Superior temporal gyrus (tissue), 1 donor: Measurements from ENCODE around the gene CCDC78.
"Not testable (repeated sequence)": the region's sequence is repeated elsewhere in the genome, so short reads cannot be mapped to it uniquely, and the experiment has no call there.

Experiments used
- DNase-seq: peaks from one replicate; pipeline ENCODE4 v3.0.0-alpha.2; 2016; ENCODE audit errors: extremely low spot score

The CCDC78 gene

DNA sequence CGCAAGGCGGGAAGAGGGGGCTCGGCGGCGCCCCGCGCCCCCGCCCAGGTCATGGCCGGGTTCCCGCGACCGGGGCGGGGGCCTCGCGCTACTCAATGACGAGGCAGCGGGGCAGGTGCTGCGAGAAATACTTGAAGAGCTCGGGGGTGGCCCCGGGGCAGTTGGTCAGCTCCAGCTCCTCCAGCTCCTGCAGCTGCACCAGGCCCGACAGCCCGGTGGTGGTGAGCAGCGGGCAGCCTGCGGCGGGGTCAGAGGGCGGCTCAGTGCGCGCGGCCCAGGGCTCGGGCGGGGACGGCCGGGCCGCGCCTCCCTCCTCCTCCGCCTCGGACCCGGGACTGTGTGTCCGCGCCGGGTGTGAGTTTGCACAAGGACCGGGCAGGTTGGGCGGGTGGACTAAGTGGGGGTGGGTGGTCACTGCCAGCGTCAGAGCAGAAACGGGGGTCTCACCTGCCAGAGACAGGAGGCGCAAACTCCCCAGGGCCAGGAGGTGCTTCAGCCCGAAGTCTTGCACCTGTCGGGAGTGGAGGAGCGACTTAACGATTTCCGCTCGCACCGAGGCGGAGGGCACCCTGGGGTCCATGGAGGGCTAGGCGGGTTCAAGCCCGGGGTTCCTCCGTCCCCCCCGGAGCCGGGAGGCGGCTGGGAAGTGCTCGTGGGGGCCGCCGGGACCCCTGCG lies 31.9 kb downstream of the CCDC78 start:
- DNase-seq = no peak

DNA sequence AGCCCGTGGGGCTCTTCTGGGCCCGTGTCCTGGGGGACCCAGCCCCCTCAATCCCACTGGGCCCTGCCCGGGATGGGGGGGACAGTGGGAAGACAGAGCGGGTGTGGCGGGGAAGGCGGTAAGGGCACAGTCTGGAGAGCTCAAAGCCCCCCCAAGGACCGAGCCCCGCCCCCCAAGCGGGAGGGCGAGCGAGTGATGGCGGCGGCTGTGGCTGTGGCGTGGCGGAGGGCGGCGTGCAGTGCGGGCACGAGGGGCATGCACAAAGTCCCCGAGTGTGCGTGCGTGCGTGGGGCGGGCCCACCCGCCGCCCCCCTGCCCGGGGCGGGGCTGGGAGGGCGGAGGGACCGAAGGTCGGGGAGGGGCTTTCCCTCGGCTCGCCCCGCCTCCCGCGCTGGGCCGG lies 32.5 kb downstream of the CCDC78 start:
- DNase-seq = no peak

DNA sequence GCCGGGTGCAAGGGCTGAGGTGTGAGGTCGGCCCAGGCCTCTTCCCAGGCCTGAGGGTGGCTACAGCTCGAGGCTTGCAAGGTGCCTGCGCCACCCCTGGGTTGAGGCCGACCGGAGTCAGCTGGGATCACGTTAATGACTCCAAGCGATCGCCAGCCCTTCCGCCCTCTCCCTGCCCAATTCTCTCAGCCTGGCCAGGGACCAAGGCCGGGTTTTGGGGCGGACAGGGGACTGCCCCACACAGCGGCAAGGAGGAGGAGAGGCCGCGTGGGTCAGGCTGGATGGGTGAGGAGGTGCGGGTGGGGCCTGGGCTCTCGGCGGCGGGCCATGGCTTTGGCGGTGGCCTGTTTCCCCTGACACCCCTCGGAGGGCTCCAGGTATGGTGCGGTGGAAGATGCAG lies 32.9 kb downstream of the CCDC78 start:
- no peak for DNase-seq

DNA sequence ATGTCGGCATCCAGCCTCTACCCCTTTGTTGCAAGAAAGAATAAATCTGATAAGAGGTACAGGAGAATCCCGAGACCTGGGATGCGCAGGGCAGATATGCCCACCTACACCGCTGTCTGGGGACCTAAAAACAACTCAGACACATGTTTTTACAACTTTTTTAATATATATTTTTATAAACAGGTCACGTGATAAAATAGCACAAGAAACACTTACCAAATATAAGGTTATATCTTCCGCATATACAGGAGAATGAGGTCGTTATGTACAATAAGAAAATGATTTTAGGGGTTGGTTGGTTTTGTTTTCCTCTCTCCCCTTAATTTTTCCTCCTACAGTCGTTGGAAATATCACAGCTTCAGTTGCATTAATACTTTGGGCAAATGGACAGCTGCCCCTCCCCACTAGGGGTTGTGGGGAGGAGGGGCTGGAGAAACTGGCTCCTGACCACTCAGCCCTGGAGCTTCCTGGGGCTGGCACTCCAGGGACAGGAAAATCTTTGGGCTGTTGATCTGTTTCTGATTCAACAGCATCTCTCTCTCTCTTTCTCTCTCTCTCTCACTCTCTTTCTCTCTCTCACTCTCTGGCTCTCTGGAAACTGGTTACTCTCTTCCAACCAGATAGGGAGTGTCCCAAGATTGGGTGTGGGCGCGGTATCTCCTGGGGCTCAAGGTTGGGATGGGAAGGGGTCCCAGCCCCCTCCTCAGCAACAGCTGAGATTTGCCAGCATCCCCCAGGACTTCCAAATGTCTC lies 33.7 kb downstream of the CCDC78 start:
- no peak for DNase-seq

DNA sequence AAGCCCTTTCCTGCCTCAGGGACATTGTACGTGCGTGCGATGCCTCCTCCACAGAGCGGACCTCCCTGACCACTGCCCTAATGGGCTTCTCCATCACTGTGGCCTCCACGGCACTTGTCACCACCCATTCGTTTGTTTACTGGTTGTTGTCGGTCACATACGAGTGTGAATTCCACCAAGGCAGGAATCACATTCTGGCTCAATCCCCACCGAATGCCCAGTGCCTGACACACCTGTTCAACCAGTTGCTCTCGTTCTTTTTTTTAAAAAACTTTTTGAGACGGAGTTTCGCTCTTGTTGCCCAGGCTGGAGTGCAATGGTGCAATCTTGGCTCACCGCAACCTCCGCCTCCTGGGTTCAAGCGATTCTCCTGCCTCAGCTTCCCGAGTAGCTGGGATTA lies 35.0 kb downstream of the CCDC78 start:
- DNase-seq = not testable (repeated sequence)

DNA sequence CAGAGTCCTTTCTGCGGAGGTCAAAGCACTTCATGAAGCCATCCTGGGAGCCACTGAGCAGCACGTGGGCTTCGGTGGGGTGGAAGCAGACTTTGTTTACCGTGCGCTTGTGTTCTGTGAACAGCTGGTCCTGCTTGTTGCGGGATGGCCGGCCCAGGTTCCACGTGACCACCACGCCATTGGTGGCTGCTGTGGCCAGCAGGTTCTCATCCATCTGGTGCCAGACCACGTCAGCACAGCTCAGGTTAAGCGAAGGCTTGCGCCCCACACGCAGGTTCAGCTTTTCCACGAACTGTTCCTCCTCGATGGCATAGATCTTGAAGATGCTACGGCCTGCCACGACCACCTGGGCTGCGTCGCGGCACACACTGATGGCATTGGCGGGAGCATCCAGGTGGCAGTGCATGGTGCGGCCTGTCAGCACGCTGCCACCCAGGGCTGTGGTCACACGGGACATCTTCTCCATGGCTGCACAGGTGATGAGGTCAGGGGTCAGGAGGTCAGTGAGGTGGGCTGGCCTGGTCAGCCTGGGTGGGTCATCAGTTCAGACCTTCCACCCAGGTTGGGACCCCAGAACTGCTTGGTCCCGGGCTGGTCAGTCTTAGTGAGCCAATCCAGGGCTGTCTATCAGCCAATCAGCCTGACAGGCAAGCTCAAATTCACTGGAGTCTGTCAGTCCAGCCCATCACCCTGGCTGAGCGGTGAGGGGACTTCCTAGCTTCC lies 36.9 kb downstream of the CCDC78 start:
- DNase-seq = no peak

DNA sequence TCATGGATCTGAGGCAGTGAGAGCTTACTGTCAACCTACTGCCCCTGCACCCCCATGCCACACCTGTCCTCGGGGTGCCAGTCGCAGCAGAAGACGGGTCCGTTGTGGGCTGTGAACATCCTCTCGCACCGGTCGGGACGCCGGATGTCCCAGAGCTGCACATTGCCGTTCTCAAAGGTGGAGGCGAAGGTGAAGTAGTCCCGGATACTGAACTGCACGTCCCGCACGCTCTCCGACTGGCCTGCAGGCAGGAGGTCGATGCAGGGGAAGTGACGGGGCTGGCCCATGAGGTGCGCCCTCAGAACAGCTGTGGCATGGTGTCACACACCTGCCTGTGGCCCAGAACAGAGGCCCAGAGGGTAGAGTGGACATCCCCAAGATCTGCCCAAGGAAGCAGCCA lies 38.7 kb downstream of the CCDC78 start:
- no peak for DNase-seq

DNA sequence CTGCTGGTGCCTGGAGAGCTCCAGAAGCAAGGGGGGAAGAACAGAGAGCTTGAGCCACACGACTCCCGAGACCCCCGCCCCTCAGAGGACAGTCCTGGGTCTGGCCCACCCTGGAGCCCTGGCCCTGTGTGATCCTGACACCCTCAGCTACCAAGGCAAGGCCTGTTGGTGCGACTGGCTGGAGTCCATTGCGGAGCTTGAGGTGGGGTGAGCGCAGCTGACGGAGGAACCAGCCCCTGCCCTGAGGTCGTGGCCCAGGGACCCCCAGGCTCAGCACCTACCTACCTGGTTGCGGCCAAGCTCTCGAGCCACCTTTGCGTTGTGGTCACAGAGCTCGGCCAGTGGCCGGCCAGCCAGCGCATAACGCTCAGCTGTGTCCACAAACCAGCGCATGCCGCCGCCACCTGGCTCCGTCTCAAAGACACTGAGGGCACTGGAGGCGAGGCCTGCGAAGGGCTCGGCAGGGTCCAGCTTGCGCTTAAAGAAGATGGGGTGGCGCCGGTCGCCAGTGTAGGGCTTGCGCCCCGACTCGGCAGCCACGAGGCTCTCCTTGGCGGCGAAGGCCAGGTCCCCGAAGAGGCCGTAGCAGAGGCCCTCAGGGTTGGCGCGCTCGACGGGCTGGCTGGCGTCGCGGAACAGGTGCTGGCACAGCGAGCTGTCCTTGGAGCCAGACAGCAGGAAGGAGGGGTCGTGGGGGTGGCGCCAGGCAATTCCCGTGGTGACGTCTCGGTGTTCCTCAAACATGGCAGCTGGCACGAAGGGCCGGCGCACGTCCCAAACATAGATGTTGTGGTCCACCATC lies 39.6 kb downstream of the CCDC78 start:
- no peak for DNase-seq

DNA sequence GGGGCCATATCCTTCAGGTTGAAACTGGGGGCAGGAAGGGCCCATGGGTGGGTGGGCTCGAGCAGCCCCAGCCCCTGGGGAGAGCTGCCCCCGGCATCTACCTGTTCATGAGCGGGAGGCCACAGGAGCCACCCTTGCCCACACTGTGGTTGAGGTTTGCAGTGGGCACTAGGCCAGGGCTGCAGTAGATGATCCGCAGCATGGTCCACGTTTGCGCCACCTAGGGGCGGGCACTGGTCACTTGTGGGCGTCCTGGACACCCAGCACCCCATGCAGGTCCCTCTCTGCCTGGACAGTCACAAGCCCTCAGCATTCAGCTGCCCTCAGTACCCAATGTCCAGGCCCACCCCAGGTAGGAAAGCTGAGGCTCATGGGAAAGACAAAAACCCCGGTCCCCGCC lies 40.3 kb downstream of the CCDC78 start:
- DNase-seq = no peak

DNA sequence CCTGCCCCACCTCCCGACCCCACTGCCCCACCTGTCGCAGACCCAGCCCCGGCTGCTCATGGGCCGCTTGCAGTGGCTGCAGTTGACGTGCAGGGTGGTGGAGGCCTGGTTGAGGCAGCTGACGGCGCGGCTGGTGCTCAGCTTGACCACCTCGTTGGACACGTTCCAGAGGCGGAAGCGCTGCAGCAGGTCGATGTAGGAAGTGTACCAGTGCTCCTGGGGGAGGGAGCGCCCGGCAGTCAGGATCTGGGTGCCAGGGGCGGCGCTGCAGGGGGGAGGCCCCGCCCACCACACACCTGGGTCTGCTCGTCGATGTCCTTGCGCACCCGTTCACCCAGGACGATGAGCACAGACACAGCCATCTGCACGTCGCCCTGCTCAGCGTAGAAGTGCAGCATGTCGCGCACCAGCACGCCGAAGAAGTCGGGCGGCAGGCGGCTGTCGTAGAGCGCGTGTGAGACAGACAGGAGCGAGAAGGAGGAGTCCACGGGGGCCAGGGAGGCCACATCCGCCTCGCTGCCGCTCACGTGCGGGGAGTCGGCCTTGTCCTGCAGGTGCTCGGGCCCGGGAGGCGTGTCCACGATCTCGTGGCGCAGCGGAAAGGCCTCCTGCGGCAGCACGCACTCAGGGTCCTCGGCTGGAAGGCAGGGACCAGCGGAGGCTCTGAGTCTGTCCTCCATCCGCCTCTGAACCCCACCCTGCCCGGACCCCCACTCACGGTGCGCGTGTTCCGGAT lies 41.1 kb downstream of the CCDC78 start:
- no peak for DNase-seq

DNA sequence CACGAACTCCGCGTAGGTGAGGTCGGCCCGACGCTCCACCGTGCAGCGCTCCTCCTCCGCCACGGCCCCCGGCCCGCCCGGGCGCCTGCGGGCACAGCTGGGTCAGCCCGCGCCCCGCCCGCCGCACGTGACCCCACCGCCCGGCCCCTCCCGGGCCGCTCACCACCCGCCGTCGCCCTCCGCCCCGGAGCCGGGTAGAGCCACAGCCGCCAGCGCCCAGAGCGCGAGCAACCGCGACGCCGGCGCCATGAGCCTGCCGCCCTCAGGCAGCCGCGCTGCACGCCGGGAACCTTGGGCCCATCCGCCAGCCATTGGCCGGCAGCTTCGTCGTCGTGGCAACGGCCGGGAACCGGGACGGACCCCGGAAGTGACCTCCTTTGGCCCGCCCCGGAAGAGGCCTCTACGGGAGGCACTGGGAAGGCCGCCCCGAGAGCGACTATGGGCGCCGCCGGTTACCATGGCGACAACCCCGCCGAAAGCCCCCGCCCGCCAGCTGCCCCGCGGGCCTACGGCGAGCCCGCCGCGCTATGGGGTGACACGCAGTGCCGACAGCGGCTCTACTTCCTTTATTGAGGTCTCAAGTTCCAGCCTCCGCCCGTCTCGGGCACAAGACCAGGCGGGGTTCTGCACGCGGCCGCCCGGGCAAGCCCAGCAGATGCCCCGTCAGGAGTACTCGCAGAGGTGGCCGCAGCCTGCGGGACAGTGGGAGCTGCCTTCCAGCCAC lies 42.0 kb downstream of the CCDC78 start, which contains the start of gene JMJD8:
TSS of gene JMJD8 (minus strand) at position 264 of the 724 bp plus-strand sequence. CDS start at position 249, 15 bp downstream.
- DNase-seq = peak; percentile 97

DNA sequence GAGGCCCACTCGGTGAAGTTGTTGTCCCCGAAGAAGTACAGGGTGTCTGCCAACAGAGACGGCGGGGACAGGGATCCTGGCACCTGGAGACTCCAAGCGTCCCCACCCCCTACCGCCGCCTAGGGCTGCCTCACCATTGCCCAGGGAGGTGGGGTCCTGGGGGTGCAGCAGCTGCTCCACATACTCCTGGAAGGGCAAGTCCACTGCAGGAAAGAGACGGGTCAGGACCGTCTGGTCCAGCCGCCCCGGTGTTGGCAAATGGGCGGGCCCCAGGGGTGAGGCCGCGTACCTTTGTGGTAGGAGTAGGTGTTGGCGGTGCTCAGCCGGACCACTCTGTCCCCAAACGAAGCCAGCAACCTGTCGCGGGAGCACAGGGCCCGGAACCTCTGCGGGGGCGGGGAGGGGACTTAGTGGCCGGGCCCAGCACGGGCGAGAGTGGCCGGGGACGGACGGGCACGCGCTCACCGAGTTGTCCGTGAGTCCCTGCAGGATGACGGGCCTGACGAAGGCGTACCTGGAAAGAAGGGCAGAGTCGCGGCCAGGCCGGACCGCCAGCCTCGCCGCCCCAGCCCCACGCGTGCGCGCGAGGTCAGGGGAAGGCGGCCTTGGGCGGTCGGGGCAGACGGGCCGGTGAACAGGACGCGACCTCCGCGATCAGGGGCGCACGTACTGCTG lies 42.7 kb downstream of the CCDC78 start:
- no peak for DNase-seq

DNA sequence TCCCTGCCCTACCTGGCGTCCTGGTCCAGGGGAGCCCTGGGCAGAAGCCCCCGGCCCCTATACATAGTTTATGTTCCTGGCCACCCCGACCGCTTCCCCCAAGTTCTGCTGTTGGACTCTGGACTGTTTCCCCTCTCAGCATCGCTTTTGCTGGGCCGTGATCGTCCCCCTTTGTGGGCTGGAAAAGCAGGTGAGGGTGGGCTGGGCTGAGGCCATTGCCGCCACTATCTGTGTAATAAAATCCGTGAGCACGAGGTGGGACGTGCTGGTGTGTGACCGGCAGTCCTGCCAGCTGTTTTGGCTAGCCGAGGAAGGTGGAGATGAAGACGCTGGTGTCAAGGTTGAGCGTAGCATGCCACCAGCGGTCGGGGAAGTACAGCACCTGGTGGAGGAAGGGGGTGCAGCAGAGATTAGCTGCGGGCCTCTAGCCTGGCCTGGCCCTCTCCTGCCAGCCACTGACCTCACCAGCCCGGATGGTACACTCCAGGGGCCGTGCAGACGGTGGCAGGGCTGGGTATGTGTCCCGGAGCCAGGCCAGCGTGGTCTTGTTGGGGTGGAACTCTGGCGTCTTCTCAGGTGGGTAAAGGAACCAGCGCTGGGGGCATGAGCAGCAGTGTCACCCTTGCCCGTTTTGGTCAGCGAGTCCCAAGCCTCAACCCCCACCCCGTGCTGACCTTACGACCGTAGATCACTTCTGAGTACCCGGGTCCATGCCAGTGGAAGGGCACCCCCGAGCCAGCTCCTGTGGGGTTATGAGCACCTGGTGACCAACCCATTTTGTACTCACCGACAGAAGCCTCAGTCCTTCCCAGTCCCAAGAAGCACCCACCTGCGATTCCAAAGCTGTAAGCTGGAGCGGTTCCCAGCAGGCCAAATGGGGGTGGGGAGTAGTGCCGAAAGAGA lies 43.5 kb downstream of the CCDC78 start:
- no peak for DNase-seq

DNA sequence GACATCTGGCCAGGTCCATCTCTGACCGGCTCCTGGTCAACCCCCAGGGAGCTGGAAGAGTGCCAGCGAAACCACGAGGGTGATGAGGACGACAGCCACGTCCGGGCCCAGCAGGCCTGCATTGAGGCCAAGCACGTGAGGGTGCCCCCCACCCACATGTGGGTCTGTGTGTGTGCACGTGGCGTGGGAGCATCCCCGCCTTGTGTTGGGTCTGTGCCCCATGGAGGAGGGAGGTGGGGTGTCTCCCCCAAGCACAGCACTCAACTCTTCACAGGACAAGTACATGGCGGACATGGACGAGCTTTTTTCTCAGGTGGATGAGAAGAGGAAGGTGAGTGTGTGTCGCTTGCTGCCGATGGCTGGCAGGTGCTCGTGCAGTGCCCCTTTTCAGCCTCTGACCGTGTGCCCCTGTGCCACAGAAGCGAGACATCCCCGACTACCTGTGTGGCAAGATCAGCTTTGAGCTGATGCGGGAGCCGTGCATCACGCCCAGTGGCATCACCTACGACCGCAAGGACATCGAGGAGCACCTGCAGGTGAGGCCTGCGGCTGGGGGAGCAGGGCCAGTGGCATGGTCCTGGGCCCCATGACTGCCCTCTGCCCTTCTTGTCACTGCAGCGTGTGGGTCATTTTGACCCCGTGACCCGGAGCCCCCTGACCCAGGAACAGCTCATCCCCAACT lies 44.4 kb downstream of the CCDC78 start:
- DNase-seq = no peak

DNA sequence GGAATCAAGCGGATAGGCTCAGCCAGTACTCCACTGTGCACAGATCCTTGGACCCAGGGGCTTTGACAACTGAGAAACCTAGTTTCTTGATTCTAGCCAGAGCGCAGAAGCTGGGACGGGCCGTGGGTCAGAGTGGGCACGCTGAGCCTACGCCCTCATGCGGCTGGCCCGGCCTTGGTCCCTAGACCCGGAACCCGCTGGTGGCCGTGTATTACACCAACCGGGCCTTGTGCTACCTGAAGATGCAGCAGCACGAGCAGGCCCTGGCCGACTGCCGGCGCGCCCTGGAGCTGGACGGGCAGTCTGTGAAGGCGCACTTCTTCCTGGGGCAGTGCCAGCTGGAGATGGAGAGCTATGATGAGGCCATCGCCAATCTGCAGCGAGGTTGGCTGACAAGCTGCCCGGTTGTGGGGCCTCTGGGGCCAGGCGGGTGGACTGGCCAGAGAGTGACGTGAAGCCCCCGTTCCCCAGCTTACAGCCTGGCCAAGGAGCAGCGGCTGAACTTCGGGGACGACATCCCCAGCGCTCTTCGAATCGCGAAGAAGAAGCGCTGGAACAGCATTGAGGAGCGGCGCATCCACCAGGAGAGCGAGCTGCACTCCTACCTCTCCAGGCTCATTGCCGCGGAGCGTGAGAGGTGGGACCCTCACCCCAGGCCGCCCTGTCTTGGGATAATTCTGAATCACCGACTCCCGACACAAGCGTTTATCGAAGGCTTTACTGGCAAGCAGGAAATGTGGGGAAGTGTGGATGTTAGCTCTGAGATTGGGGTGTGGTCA lies 45.1 kb downstream of the CCDC78 start:
- DNase-seq = no peak

DNA sequence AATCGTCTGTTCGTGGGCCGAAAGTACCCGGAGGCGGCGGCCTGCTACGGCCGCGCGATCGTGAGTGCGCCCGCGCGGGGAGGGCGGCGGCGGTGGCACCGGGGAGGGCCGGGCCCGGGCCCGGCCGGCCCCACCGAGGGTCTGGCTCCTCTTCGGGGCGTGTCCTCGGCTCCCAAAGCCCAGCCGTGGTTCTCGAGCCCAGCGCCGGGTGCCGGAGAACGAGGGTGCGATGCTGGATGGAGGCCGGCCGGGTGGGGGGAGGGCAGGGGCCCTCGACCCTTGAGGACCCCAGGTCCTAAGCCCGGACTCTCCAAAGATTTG lies 45.7 kb downstream of the CCDC78 start:
- DNase-seq = no peak

DNA sequence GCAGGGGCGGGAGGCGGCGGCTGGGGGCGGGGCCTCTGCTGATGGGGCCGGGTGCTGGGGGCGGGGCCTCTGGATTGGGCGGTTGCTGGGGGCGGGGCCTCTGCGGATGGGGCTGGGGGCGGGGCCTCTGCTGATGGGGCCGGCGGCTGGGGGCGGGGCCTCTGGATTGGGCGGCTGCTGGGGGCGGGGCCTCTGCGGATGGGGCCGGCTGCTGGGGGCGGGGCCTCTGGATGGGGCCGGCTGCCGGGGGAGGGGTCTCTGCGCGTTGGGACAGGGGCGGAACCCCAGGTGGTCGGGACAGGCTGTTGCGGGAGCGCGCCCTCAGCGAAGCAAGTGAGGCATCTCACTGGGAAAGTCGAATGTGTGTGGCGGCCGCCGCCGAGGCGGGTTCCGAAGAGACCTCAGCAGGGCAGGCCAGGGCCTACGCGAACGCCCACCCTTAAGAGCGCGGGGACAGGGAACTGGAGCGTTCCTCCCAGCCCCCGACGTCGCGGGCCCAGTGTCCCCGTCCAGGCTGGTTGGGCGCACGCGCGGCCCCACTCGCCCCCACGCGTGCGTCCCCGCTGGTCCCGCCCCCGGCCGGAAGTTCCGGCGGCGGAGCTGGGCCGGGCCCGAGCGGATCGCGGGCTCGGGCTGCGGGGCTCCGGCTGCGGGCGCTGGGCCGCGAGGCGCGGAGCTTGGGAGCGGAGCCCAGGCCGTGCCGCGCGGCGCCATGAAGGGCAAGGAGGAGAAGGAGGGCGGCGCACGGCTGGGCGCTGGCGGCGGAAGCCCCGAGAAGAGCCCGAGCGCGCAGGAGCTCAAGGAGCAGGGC lies 46.2 kb downstream of the CCDC78 start, which contains the start of gene STUB1:
TSS of gene STUB1 (plus strand) at position 597 of the 811 bp plus-strand sequence. CDS start at position 713, 116 bp downstream.
- peak; percentile 74 for DNase-seq
